K562 (cell line): ENCODE results near the gene IL17D. TPM values are rescaled to one million over a fixed set of nuclear protein-coding genes. Genes with fewer than 3 reads are reported as not detected.

Experiments
- ATAC-seq: fragments of 200-7000 bp; cut with Tn5 transposase; 3 replicates; pipeline ENCODE4 v1.9.1; 2020; ENCODE audit warnings: moderate library complexity
- BruUV-seq: library from RNA; stranded (reverse); fragments of 400-500 nt; replicated peaks from 2 replicates; lab custom pipeline; 2021; lab: Mats Ljungman, UMichigan
- CTCF ChIA-PET: fragments of 300-600 bp; formaldehyde crosslinking; extraction: SDS; loops from one replicate; lab custom pipeline; 2021; ENCODE audit warnings: low intra/inter-chr PET ratio; lab: Yijun Ruan, JAX
- POLR2A ChIA-PET: fragments of 300-600, 350-650 bp; sonication (Branson Sonifier 250); formaldehyde crosslinking; extraction: SDS; loops from one replicate; lab custom pipeline; 2021; ENCODE audit warnings: antibody characterized with exemption, inconsistent platforms; lab: Yijun Ruan, JAX
- DNase-seq, 4 experiments: peaks; one replicate each; pipeline versions ENCODE4 v3.0.0 to v3.0.0-alpha.2; 2011 to 2018; ENCODE audit warnings: low spot score in 3 of 4, mixed read lengths in 3 of 4; ENCODE audit errors: extremely low read depth in 1 of 4
- FAIRE-seq: peaks from 2 replicates; lab custom pipeline; 2011; peaks lifted over from hg19 to GRCh38; lab: Jason Lieb, UNC
- H2AFZ ChIP-seq: 2 replicates; pipeline ENCODE4 v1.6.0; 2011; ENCODE audit warnings: low read depth, low read length, control low read depth, inconsistent platforms
- H3K27ac ChIP-seq: fragments of 200-600 bp; 3 replicates; pipeline ENCODE4 v1.8.0; 2011; ENCODE audit warnings: low read depth, mild to moderate bottlenecking, control low read depth, inconsistent platforms, low read length, moderate library complexity, mixed read lengths; ENCODE audit errors: extremely low read depth
- H3K27me3 ChIP-seq, 2 experiments: fragments of 300-600 bp in 1 of 2; 2 replicates in 1 of 2; 3 replicates in 1 of 2; pipeline versions ENCODE4 v1.6.0 to v1.8.0; 2011; ENCODE audit warnings: inconsistent platforms in 2 of 2, low read length in 2 of 2, mild to moderate bottlenecking in 1 of 2, mixed read lengths in 1 of 2, moderate library complexity in 1 of 2; ENCODE audit not compliant: control insufficient read depth in 2 of 2, insufficient read depth in 2 of 2
- H3K36me3 ChIP-seq: fragments of 300-600 bp; 3 replicates; pipeline ENCODE4 v1.8.0; 2011; ENCODE audit warnings: mild to moderate bottlenecking, low read length, inconsistent platforms; ENCODE audit not compliant: control insufficient read depth, insufficient read depth
- H3K4me1 ChIP-seq, 2 experiments: fragments of 200-600 bp in 1 of 2; replicated peaks in 1 of 2; 2 replicates in 1 of 2; 3 replicates in 1 of 2; pipeline versions ENCODE4 v1.5.1 to v1.8.0; 2011; ENCODE audit warnings: inconsistent platforms in 2 of 2, low read length in 2 of 2, mild to moderate bottlenecking in 1 of 2, mixed read lengths in 1 of 2, moderate library complexity in 1 of 2; ENCODE audit not compliant: control insufficient read depth in 2 of 2, insufficient read depth in 2 of 2
- H3K4me2 ChIP-seq: 2 replicates; pipeline ENCODE4 v1.6.1; 2011; ENCODE audit warnings: low read length, control low read depth, inconsistent platforms, mixed read lengths; ENCODE audit not compliant: insufficient read depth
- H3K4me3 ChIP-seq: fragments of 200-600 bp; sonication (generic), shearing (Covaris generic); 2 replicates; pipeline ENCODE4 v1.5.1; 2016; ENCODE audit warnings: control low read depth, inconsistent platforms
- H3K79me2 ChIP-seq: fragments of 200-600 bp; 3 replicates; pipeline ENCODE4 v1.8.0; 2011; ENCODE audit warnings: low read length, inconsistent platforms; ENCODE audit not compliant: control insufficient read depth, insufficient read depth
- H3K9ac ChIP-seq, 2 experiments: 2 replicates each; pipeline versions ENCODE4 v1.6.0 to v1.6.1; 2011; ENCODE audit warnings: low read depth in 2 of 2, low read length in 2 of 2, control low read depth in 1 of 2, inconsistent platforms in 1 of 2, mild to moderate bottlenecking in 1 of 2, mixed read lengths in 1 of 2; ENCODE audit not compliant: insufficient read depth in 1 of 2
- H3K9me1 ChIP-seq: one replicate; pipeline ENCODE4 v1.6.0; 2011; ENCODE audit warnings: inconsistent platforms, mild to moderate bottlenecking, low read length, moderate library complexity; ENCODE audit not compliant: control insufficient read depth, insufficient read depth
- H3K9me3 ChIP-seq: replicated peaks from 2 replicates; pipeline ENCODE4 v1.5.1; 2011; ENCODE audit warnings: low read depth, low read length, inconsistent platforms; ENCODE audit not compliant: control insufficient read depth, insufficient read depth
- H4K20me1 ChIP-seq: replicated peaks from 2 replicates; pipeline ENCODE4 v1.6.1; 2011; ENCODE audit warnings: low read length, inconsistent platforms, mixed read lengths; ENCODE audit not compliant: control insufficient read depth, insufficient read depth
- HNRNPUL1 ChIP-seq: fragments of 200-400 bp; formaldehyde crosslinking; IDR thresholded peaks from 2 replicates; pipeline ENCODE4 v1.6.1; 2017; ENCODE audit warnings: low read length
- ZNF253 ChIP-seq: fragments of 250-450 bp; sonication (Bioruptor Pico); conservative IDR thresholded peaks from 2 replicates; pipeline ENCODE4 v1.6.1; 2021; ENCODE audit warnings: mild to moderate bottlenecking
- ZNF277 ChIP-seq: fragments of 250-450 bp; sonication (Bioruptor Pico); IDR thresholded peaks from 2 replicates; pipeline ENCODE4 v1.8.0; 2022; ENCODE audit warnings: inconsistent platforms, mild to moderate bottlenecking, moderate library complexity, borderline replicate concordance
- WGBS: fragments of 100-300 bp; shearing (Covaris generic); methylation state at CpG from one replicate; pipeline ENCODE4 v1.1.6; 2016; ENCODE audit warnings: low coverage, mixed read lengths; ENCODE audit not compliant: insufficient coverage; ENCODE audit errors: missing lambda C conversion rate; 5-methylcytosine and 5-hydroxymethylcytosine counted together
- in situ Hi-C: fragments of 300-500 bp; cut with MboI; formaldehyde crosslinking; loops from 4 replicates; pipeline ENCODE4 v1.15.0; 2018; ENCODE audit warnings: inconsistent platforms, mixed read lengths
- intact Hi-C: fragments of 100-400 bp; cut with micrococcal nuclease; formaldehyde crosslinking; loops from 2 replicates; pipeline ENCODE4 v1.14.2; 2022
- polyA plus RNA-seq, 8 experiments: library from polyadenylated mRNA; depleted of rRNA in 4 of 8; stranded (reverse) in 5 of 8; unstranded in 3 of 8; fragments of >200 nt; fragmentation: Nextera tagmentation in 2 of 8; fragmentation: Illumina TruSeq in 1 of 8; extraction: Ambion mirVana in 2 of 8; extraction: Trizol in 1 of 8; gene quantifications; 2 replicates each; pipeline versions ENCODE4 v1.2.1 to v1.2.3, GENCODE V29; 2011 to 2014; ENCODE audit warnings: inconsistent platforms in 1 of 8, missing spikeins in 1 of 8
- total RNA-seq, 7 experiments: library from RNA; depleted of rRNA in 6 of 7; stranded (reverse); fragments of >200 nt in 6 of 7; fragmentation: Illumina TruSeq in 2 of 7; extraction: Trizol in 2 of 7; gene quantifications; 2 replicates each; pipeline versions ENCODE4 v1.2.1 to v1.2.3, GENCODE V29; 2011 to 2021; ENCODE audit warnings: low replicate concordance in 1 of 7

The IL17D gene
- total and polyA plus RNA-seq, 9 of the 15 experiments (the other 6 are each of a cell fraction or from before 2014, with no cell fraction given), result 0.04 to 0.55 (median 0.13) TPM; not detected in 4

- WGBS, result 31% methylated on average over 4 of the region's 6 CpGs
- no TSS peak for BruUV-seq
Observed at GRCh38 chr13:20727856-20728255, 24.4 kb downstream of the IL17D start.

More at GRCh38 chr13:20727856-20728255, 24.4 kb downstream of the IL17D start:
- no peak for ATAC-seq
- intact Hi-C loops, result no loop called here
- TF ChIP-seq HNRNPUL1 (no peak), ZNF277 (CRISPR knock-in tag) (no peak), ZNF253 (no peak)
- TF ChIP-seq, all 486 proteins: peak for 0
- no peak for DNase-seq
- H3K79me2 ChIP-seq, result no peaks in the 10 kb centered on the region
- H3K36me3 ChIP-seq, result no peaks in the 10 kb centered on the region
- H3K9me3 ChIP-seq, result no peaks in the 10 kb centered on the region
- FAIRE-seq, result no peak
- H3K9ac ChIP-seq, result no peak overlapping the region
- no peaks in the 10 kb centered on the region for H3K27me3 ChIP-seq
- no peak overlapping the region for H3K4me3 ChIP-seq
- in situ Hi-C loops, result no loop called here
- H2AFZ ChIP-seq, result no peak overlapping the region
- no peaks in the 10 kb centered on the region; a peak in 1 of 5 replicates for H3K4me1 ChIP-seq
- no peak overlapping the region for H3K27ac ChIP-seq
- H4K20me1 ChIP-seq, result no peaks in the 10 kb centered on the region
- POLR2A ChIA-PET, result no interaction called here
- no peak overlapping the region for H3K4me2 ChIP-seq
- CTCF ChIA-PET, result no interaction called here
- no peaks in the 10 kb centered on the region for H3K9me1 ChIP-seq
